ENCODE data around the gene JPH2.

Gene JPH2

DNA sequence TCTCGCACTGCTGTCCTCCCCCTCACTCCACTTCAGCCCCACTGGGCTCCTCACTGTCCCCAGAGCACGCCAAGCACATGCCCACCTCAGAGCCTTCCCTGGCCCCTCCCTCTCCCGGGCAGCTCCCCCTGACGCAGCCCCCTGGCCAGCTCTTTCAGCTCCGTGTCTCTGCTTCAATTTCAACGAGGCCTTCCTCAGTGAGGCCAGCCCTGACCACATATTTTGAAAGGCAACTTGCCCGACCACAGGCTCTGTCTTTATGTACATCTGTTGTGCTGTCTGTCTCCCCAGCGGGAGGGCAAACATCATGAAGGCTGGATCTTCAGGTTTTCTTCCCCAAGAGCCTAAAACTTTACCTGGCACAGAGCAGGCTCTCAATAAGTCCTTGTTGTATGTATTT lies 44.6 kb downstream of the JPH2 start:
- no peak for TF ChIP-seq CTCF (IDR thresholded peaks at IDR 0.05; ENCODE audit: low read depth, low read length, missing control alignments)
- H3K4me3 ChIP-seq (replicated peaks; ENCODE audit: low read depth, low read length): no peak overlapping the region
- DNase-seq (ENCODE audit: extremely low read depth, low read depth): no peak

DNA sequence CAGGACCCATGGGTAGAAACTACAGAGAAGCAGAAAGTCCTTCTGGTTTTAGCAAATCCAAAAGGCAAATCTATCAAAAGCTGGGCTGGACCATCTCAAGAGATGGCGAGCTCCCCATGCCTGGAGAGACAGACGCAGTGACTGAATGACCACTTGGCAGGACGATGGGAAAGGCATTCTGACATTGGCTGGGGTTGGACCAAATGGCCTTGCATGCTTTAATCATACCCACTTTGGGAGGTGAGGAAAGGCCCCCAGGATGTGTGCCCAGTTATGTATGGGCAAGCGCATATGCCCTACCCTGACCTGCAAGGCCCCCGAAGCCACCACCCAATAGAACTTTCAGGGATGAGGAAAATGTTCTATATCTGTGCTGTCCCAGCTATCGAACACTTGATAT lies 45.1 kb downstream of the JPH2 start:
- no peak overlapping the region for H3K4me3 ChIP-seq (replicated peaks; ENCODE audit: low read depth, low read length)
- no peak for TF ChIP-seq CTCF (IDR thresholded peaks at IDR 0.05; ENCODE audit: low read depth, low read length, missing control alignments)
- no peak for DNase-seq (ENCODE audit: extremely low read depth, low read depth)

DNA sequence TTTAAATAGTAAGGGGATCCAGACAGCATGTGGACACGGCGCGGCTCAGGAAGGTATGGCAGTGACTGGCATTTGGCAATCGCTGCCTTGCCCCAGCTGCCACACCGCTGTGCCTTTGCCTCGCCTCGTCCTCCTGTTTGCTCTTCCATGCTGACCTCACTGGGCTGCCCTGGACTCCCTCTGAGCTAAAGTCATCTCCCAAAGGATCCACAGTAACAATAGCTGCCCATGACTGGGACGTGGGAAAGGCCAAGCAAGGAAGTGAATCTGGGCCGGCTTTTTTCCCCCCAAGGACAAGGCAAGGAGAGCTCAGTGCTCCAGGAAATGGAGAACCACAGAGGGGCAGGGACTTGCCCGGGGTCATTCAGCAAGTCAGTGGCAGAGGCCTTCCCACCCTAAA lies 48.1 kb downstream of the JPH2 start:
- no peak overlapping the region for H3K4me3 ChIP-seq (replicated peaks; ENCODE audit: low read depth, low read length)
- TF ChIP-seq CTCF (IDR thresholded peaks at IDR 0.05; ENCODE audit: low read depth, low read length, missing control alignments): no peak
- DNase-seq (ENCODE audit: extremely low read depth, low read depth): no peak

- TF ChIP-seq CTCF (IDR thresholded peaks at IDR 0.05; ENCODE audit: low read depth, low read length, missing control alignments): no peak
- no peak for DNase-seq (ENCODE audit: extremely low read depth, low read depth)
- H3K4me3 ChIP-seq (replicated peaks; ENCODE audit: low read depth, low read length): no peak overlapping the region
Measured at GRCh38 chr20:44137266-44137801, 49.7 kb downstream of the JPH2 start.

GRCh38 chr20:44136579-44137265 lies 50.3 kb downstream of the JPH2 start:
- TF ChIP-seq CTCF (IDR thresholded peaks at IDR 0.05; ENCODE audit: low read depth, low read length, missing control alignments): no peak
- no peak for DNase-seq (ENCODE audit: extremely low read depth, low read depth)
- H3K4me3 ChIP-seq (replicated peaks; ENCODE audit: low read depth, low read length): no peak overlapping the region

- TF ChIP-seq CTCF (IDR thresholded peaks at IDR 0.05; ENCODE audit: low read depth, low read length, missing control alignments): no peak
- DNase-seq (ENCODE audit: extremely low read depth, low read depth): no peak
Measured at GRCh38 chr20:44135417-44136204, 51.4 kb downstream of the JPH2 start.

More at GRCh38 chr20:44135417-44136204, 51.4 kb downstream of the JPH2 start:
- H3K4me3 ChIP-seq (replicated peaks; ENCODE audit: low read depth, low read length): no peak overlapping the region
